Measurements from ENCODE around the gene ARHGAP30. TPM values are rescaled to one million over a fixed set of nuclear protein-coding genes. Genes with fewer than 3 reads are reported as not detected.

The ARHGAP30 gene
- polyA plus RNA-seq, 1 of the 3 experiments (the other 2 are of a cell fraction) = not detected

DNA sequence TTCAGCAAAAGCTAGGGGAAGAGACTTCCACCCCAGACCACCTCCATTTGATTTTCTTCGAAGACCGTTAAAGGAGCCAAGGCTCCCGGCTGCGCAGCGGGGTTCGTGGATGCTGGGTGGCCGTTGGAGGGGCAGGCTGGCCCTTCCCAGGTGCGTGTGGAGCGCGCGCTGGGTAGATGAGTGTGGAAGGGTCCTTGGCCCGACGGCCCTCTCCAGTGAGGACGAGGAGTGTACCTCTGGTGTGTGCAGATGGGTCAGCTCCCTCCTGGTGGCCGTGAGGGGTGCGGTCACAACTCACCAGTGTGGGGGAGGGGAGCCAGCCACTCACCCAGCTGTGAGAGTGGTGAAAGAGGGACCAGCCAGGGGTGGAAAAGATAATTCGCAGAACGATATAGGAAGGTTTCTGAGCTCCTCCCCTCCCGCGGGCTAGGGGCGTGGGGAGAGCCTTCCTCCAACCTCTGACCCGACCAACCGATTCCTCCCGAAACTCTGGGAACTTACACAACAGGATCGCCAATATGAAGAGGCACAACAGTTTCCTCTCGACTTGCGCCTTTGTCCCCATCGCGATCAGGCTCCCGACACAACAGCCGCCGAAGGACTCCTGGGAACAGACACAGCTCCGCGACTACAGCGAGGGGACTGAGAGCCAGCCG is 49.1 kb downstream of the ARHGAP30 start, which contains the start of gene F11R:
Gene F11R (minus strand): TSS at position 644 of the 656 bp plus-strand sequence. CDS start 79 bp downstream, at position 565.
- H3F3A ChIP-seq (replicated peaks; ENCODE audit: insufficient read depth) = peaks cover 5% of the 10 kb centered on the region
- peaks cover 0 to 2% of the 10 kb centered on the region in 2 experiments; a peak in 1 of 4 replicates for H3K4me1 ChIP-seq (ENCODE audit: control insufficient read depth in 1 of 2, insufficient read depth in 2 of 2, low read depth in 1 of 2, low read length in 1 of 2)
- WGBS (ENCODE audit: low lambda C conversion rate) = 58% methylated on average over 35 of the region's 36 CpGs
- DNase-seq = peak; percentile 41
- no peaks in the 10 kb centered on the region for H3K36me3 ChIP-seq (replicated peaks in 1 of 2; ENCODE audit: control insufficient read depth in 1 of 2, insufficient read depth in 2 of 2, low read length in 1 of 2)
- H2AFZ ChIP-seq (ENCODE audit: low read depth) = peak within 1 kb of the TSS; percentile 74
- no peaks in the 10 kb centered on the region for H3K9me3 ChIP-seq
- ChIA-PET CTCF (no interaction called here), POLR2A (no interaction called here)
- H3K79me2 ChIP-seq (ENCODE audit: insufficient read depth) = no peaks in the 10 kb centered on the region
- H3K4me2 ChIP-seq = peak within 1 kb of the TSS; percentile 76
- H3K9me2 ChIP-seq = no peaks in the 10 kb centered on the region
- H3K9ac ChIP-seq = no peak within 1 kb of the TSS
- peak within 1 kb of the TSS; percentile 44 to 61 for H3K4me3 ChIP-seq (ENCODE audit: low read depth in 2 of 2, low read length in 1 of 2)
- no peaks in the 10 kb centered on the region for H4K20me1 ChIP-seq (ENCODE audit: insufficient read depth)
- TF ChIP-seq GATA2 (CRISPR knock-in tag; IDR thresholded peaks at IDR 0.05) (no peak), NRF1 (IDR thresholded peaks at IDR 0.05; ENCODE audit: low read depth, low read length) (no peak), FOXM1 (IDR thresholded peaks at IDR 0.05; ENCODE audit: low read depth) (no peak), TEAD4 (IDR thresholded peaks at IDR 0.05; ENCODE audit: borderline replicate concordance, insufficient read depth) (no peak), FOXJ3 (CRISPR knock-in tag; IDR thresholded peaks at IDR 0.05) (no peak), FOSL2 (IDR thresholded peaks at IDR 0.05; ENCODE audit: borderline replicate concordance, low read depth) (no peak), SMC3 (IDR thresholded peaks at IDR 0.05; ENCODE audit: low read depth, low read length) (no peak), SIN3A (IDR thresholded peaks at IDR 0.05; ENCODE audit: borderline replicate concordance, low read depth, low read length) (no peak), POLR2AphosphoS5 (IDR thresholded peaks at IDR 0.05; ENCODE audit: low read depth, low read length) (no peak), EP300 (IDR thresholded peaks at IDR 0.05; ENCODE audit: borderline replicate concordance in 1 of 2, low read depth in 1 of 2, low read length in 1 of 2) (no peak), RFX5 (IDR thresholded peaks at IDR 0.05; ENCODE audit: low read length) (no peak), RXRA (IDR thresholded peaks at IDR 0.05; ENCODE audit: borderline replicate concordance, low read depth) (no peak), MXI1 (IDR thresholded peaks at IDR 0.05; ENCODE audit: low read depth, low read length) (no peak), RCOR1 (IDR thresholded peaks at IDR 0.05; ENCODE audit: low read length) (no peak)
- TF ChIP-seq, protein P1, sequence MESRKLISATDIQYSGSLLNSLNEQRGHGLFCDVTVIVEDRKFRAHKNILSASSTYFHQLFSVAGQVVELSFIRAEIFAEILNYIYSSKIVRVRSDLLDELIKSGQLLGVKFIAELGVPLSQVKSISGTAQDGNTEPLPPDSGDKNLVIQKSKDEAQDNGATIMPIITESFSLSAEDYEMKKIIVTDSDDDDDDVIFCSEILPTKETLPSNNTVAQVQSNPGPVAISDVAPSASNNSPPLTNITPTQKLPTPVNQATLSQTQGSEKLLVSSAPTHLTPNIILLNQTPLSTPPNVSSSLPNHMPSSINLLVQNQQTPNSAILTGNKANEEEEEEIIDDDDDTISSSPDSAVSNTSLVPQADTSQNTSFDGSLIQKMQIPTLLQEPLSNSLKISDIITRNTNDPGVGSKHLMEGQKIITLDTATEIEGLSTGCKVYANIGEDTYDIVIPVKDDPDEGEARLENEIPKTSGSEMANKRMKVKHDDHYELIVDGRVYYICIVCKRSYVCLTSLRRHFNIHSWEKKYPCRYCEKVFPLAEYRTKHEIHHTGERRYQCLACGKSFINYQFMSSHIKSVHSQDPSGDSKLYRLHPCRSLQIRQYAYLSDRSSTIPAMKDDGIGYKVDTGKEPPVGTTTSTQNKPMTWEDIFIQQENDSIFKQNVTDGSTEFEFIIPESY (IDR thresholded peaks at IDR 0.05; ENCODE audit: borderline replicate concordance, low read depth) = no peak
- TF ChIP-seq, protein P2, sequence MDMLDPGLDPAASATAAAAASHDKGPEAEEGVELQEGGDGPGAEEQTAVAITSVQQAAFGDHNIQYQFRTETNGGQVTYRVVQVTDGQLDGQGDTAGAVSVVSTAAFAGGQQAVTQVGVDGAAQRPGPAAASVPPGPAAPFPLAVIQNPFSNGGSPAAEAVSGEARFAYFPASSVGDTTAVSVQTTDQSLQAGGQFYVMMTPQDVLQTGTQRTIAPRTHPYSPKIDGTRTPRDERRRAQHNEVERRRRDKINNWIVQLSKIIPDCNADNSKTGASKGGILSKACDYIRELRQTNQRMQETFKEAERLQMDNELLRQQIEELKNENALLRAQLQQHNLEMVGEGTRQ (IDR thresholded peaks at IDR 0.05; ENCODE audit: borderline replicate concordance, low read depth, low read length) = no peak
- H3K27ac ChIP-seq (ENCODE audit: low read depth in 2 of 2, low read length in 1 of 2) = no peak within 1 kb of the TSS
- H3K27me3 ChIP-seq (ENCODE audit: insufficient read depth) = no peaks in the 10 kb centered on the region

Measured in SK-N-SH (cell line).